GM12878 (cell line): ENCODE data around the gene RHNO1. TPM values are rescaled to one million over a fixed set of nuclear protein-coding genes. Genes with fewer than 3 reads are reported as not detected.

ENCODE experiments used
- ATF7 ChIP-seq: fragments of 450-650 bp; IDR thresholded peaks from 2 replicates; pipeline ENCODE4 v1.6.1; 2016; ENCODE audit warnings: low read depth, mild to moderate bottlenecking
- BCL11A ChIP-seq: IDR thresholded peaks from 2 replicates; pipeline ENCODE4 v1.6.1; 2011; ENCODE audit warnings: low read depth, low read length
- BCL3 ChIP-seq: IDR thresholded peaks from 2 replicates; pipeline ENCODE4 v1.6.1; 2011; ENCODE audit warnings: borderline replicate concordance, low read depth, mild to moderate bottlenecking, moderate library complexity, low read length; ENCODE audit not compliant: insufficient read depth, poor library complexity, severe bottlenecking
- BHLHE40 ChIP-seq, 2 experiments: fragments of 450-650 bp in 1 of 2; IDR thresholded peaks; 2 replicates each; pipeline ENCODE4 v1.6.1; 2011 to 2017; ENCODE audit warnings: low read depth in 2 of 2, borderline replicate concordance in 1 of 2, improper control_type of control experiment in 1 of 2, low read length in 1 of 2, mild to moderate bottlenecking in 1 of 2
- E4F1 ChIP-seq: fragments of 450-650 bp; IDR thresholded peaks from 2 replicates; pipeline ENCODE4 v1.6.1; 2018; ENCODE audit warnings: borderline replicate concordance, mild to moderate bottlenecking; ENCODE audit not compliant: partially characterized antibody
- EGR1 ChIP-seq, 2 experiments: IDR thresholded peaks; 1 replicate in 1 of 2; 2 replicates in 1 of 2; pipeline ENCODE4 v1.6.1; 2011 to 2012; ENCODE audit warnings: low read depth in 2 of 2, low read length in 2 of 2, borderline replicate concordance in 1 of 2, mild to moderate bottlenecking in 1 of 2, moderate library complexity in 1 of 2
- HDGF ChIP-seq: fragments of 450-650 bp; IDR thresholded peaks from 2 replicates; pipeline ENCODE4 v1.6.1; 2016; ENCODE audit warnings: antibody characterized with exemption
- MAX ChIP-seq: IDR thresholded peaks from 2 replicates; pipeline ENCODE4 v1.6.1; 2012; ENCODE audit warnings: low read depth, low read length, improper control_type of control experiment
- MYB ChIP-seq: fragments of 150-350 bp; IDR thresholded peaks from 2 replicates; pipeline ENCODE4 v1.6.1; 2014; ENCODE audit warnings: mild to moderate bottlenecking, low read depth, low read length, borderline replicate concordance
- NFIC ChIP-seq: IDR thresholded peaks from 2 replicates; pipeline ENCODE4 v1.6.1; 2012; ENCODE audit warnings: low read depth, mild to moderate bottlenecking, inconsistent platforms, low read length, moderate library complexity
- PAX5 ChIP-seq: IDR thresholded peaks from 2 replicates; pipeline ENCODE4 v1.6.1; 2011; ENCODE audit warnings: low read depth, low read length, borderline replicate concordance
- PAX8 ChIP-seq: fragments of 450-650 bp; IDR thresholded peaks from 2 replicates; pipeline ENCODE4 v1.6.1; 2017; ENCODE audit warnings: mild to moderate bottlenecking, moderate library complexity
- POLR2A ChIP-seq: IDR thresholded peaks from 2 replicates; pipeline ENCODE4 v1.6.1; 2011; ENCODE audit warnings: low read depth, mild to moderate bottlenecking, low read length
- RB1 ChIP-seq: fragments of 450-650 bp; formaldehyde crosslinking; IDR thresholded peaks from 2 replicates; pipeline ENCODE4 v1.6.1; 2017; ENCODE audit warnings: mild to moderate bottlenecking, borderline replicate concordance
- RELA ChIP-seq: fragments of 450-650 bp; IDR thresholded peaks from 2 replicates; pipeline ENCODE4 v1.8.0; 2014; ENCODE audit warnings: borderline replicate concordance; ENCODE audit not compliant: partially characterized antibody
- STAT3 ChIP-seq: IDR thresholded peaks from 2 replicates; pipeline ENCODE4 v1.6.1; 2011; ENCODE audit warnings: low read depth, low read length, improper control_type of control experiment
- SUPT20H ChIP-seq: IDR thresholded peaks from 2 replicates; pipeline ENCODE4 v1.6.1; 2011; ENCODE audit warnings: low read depth, mild to moderate bottlenecking, low read length, moderate library complexity, borderline replicate concordance; ENCODE audit not compliant: control insufficient read depth
- SUZ12 ChIP-seq: fragments of 200-600 bp; sonication (generic); IDR thresholded peaks from one replicate; pipeline ENCODE4 v1.6.1; 2018; ENCODE audit warnings: antibody characterized with exemption, mild to moderate bottlenecking; ENCODE audit not compliant: unreplicated experiment
- USF2 ChIP-seq: IDR thresholded peaks from 2 replicates; pipeline ENCODE4 v1.6.1; 2011; ENCODE audit warnings: low read depth, low read length, improper control_type of control experiment, borderline replicate concordance
- ZBTB4 ChIP-seq: fragments of 450-650 bp; formaldehyde crosslinking; IDR thresholded peaks from 2 replicates; pipeline ENCODE4 v1.4.0; 2022; ENCODE audit warnings: mild to moderate bottlenecking, moderate library complexity
- ZNF217 ChIP-seq: fragments of 450-650 bp; IDR thresholded peaks from 2 replicates; pipeline ENCODE4 v1.6.1; 2017; ENCODE audit warnings: antibody characterized with exemption, mild to moderate bottlenecking
- polyA plus RNA-seq, 11 experiments: library from polyadenylated mRNA; depleted of rRNA in 4 of 11; unstranded in 6 of 11; stranded (reverse) in 5 of 11; fragments of >200 nt; fragmentation: Nextera tagmentation in 4 of 11; fragmentation: Illumina TruSeq in 1 of 11; extraction: Ambion mirVana in 4 of 11; extraction: Trizol in 1 of 11; gene quantifications; 1 replicate in 1 of 11; 2 replicates in 10 of 11; pipeline versions ENCODE4 v1.2.1 to v1.2.3, GENCODE V29; 2011 to 2016; ENCODE audit warnings: inconsistent platforms in 2 of 11, missing spikeins in 2 of 11, low read depth in 1 of 11
- total RNA-seq, 4 experiments: library from RNA; depleted of rRNA in 3 of 4; stranded (reverse); fragments of >200 nt in 3 of 4; fragmentation: Illumina TruSeq in 1 of 4; extraction: Trizol in 1 of 4; gene quantifications; 2 replicates each; pipeline versions ENCODE4 v1.2.1 to v1.2.3, GENCODE V29; 2013 to 2021

Gene RHNO1
- total and polyA plus RNA-seq, 10 of the 15 experiments (the other 5 are each of a cell fraction or from before 2014, with no cell fraction given), result 27.9 to 91.6 (median 49.3) TPM

GRCh38 chr12:2890388-2891239 is 13.6 kb downstream of the RHNO1 start, which contains the start of gene TULP3 (continued):
- TF ChIP-seq ZBTB4 (peak; percentile 16; the same call in 1 of the 2 replicates), E4F1 (no peak), PAX8 (no peak), MAX (peak; percentile 63), BHLHE40 (IDR thresholded peaks at IDR 0.05; ENCODE audit: borderline replicate concordance in 1 of 2, low read depth in 2 of 2, low read length in 1 of 2) (peak; percentile 31 to 84; a peak in 3 of 4 replicates), BCL11A (no peak), ATF7 (no peak), EGR1 (IDR thresholded peaks at IDR 0.05; ENCODE audit: borderline replicate concordance in 1 of 2, low read depth in 2 of 2, low read length in 2 of 2) (peak in 1 of 2 experiments; percentile 62; a peak in 1 of 3 replicates), NFIC (no peak), SUPT20H (no peak), MYB (no peak), STAT3 (no peak), SUZ12 (no peak), PAX5 (no peak), BCL3 (no peak), POLR2A (peak; percentile 89), HDGF (peak; percentile 84), RELA (no peak), RB1 (peak; percentile 57; the same call in 1 of the 2 replicates), USF2 (no peak), ZNF217 (no peak)
